GM19452 (cell line): Measurements from ENCODE around the gene GRM8.
A peak's percentile ranks its signal among the peaks of the same experiment; 100 is the strongest.
"Not testable (repeated sequence)": the region's sequence is repeated elsewhere in the genome, so short reads cannot be mapped to it uniquely, and the experiment has no call there.

Experiments used
- ATAC-seq: cut with Tn5 transposase; IDR thresholded peaks from one replicate; pipeline ENCODE4 v1.9.1; 2021; ENCODE audit not compliant: unreplicated experiment

The GRM8 gene

DNA sequence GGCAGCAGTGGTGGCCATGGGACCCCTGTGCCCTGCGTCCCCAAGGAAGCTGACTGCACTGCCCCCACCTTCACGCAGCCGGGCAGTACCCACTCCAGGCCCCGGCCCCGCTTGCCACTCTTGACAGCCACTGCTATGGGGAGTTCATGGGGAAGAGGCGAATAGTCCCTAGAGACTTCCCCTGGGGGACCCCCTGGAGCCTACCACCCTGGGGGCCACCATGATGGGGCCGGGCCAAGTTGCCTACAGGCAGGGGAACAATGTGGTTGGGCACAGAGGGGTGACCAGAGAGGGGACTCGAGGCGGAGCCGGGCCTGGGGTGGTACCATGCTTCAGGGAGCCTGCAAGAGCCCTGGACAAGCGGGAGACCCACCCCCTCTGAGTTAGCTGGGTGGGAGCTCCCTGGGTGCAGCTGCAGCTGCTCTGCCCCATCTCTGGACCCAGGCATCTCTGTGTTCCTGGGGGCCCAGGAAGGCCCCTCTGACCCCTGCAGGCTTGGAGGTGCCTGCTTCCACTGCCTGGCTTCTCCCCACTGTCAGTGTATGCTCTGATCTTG, 567.6 kb downstream of the GRM8 start:
- ATAC-seq, result no peak

DNA sequence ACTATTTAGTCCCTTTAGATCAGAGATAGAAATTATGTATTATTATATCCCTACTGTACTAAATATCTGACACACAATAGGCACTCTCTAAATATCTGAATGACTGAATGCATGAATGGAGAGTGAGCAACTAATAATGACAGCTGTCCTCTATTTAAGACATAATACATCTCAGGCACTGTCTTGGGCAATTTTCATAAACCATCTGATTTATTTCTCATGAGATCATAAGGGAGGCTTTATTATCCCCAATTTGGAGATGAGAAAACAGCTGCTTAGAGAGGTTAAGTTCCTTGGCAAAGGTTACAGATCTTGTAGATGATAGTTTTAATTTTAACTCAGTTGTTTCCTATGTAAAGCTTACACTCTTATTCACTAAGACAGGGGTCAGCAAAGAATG, 570.6 kb downstream of the GRM8 start:
- no peak for ATAC-seq

DNA sequence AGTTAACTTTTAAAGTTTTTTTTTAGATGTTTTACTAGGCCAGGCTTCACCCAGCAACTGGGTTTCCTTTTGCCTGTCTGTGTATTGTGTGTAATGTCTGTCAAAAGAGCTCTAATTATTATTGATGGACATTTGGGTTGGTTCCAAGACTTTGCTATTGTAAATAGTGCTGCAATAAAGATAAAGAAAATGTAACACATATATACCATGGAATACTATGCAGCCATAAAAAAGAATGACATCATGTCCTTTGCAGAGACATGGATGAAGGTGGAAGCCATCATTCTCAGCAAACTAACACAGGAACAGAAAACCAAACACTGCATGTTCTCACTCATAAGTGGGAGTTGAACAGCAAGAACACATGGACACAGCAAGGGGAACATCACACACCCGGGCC, 584.0 kb downstream of the GRM8 start:
- ATAC-seq, result not testable (repeated sequence)

DNA sequence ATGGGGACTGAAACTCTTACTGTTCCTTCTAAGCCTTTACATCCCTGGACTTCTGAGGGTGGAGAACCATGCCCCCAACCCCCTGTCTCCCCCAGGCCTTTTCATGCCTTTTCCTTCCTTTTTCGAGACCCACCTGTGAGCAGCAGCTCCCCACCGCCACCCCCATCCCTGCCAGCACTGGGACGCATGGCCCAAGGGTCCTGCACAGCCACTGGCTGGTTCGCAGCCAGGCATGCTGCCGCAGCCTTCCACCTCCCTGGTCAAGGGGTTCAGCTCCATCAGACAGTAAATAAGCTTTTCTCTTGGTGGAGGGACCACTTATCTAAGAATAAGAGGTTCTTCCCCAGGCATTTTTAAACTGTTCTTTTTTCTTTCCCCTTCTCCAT, 584.4 kb downstream of the GRM8 start:
- ATAC-seq, result no peak

DNA sequence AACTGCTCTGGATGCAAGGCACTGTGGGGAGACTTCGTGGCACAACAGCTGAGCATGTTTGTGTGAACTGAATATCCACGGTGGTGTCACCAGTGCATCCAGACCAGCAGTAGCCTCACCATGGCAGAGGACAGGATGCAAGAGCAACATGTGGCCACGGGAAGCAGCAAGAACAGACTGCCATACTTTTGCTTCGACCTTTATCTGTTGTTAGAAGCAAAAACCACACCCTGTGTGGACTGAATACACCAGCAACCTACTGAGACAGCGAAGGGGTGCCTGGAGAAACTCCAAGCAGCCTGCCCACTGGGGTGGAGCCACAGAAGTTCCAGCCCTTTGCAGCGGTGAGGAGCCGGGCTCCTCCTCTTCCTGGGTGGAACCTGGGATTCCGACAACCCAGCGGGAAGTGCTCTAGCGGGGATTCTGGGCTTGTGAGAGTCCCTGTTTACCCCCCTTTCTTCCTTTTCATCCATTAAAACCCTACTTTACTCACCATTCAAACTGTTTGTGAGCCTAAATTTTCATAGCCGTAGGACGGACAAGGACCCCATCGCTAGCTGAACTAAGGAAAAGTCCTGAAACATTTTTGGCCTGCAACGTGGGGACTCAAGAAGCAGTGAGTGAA, 584.9 kb downstream of the GRM8 start:
- ATAC-seq, result no peak

DNA sequence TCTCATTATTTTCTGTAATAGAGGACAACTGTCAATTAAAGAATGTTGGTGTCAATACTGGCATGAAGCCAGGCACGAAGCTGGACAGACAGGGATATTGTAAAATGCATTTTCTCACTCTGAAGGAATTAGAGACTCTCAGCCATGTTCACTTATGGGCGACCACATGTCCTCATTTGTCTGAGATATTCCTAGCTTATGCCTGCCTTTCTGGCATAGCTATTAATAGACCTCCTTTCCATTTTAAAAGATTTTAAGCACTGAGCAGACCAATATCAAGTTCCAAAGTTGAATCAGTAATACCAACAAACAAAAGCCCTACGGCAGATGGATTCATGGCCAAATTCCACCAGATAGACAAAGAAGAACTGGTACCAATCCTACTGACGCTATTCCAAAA, 589.9 kb downstream of the GRM8 start:
- no peak for ATAC-seq

DNA sequence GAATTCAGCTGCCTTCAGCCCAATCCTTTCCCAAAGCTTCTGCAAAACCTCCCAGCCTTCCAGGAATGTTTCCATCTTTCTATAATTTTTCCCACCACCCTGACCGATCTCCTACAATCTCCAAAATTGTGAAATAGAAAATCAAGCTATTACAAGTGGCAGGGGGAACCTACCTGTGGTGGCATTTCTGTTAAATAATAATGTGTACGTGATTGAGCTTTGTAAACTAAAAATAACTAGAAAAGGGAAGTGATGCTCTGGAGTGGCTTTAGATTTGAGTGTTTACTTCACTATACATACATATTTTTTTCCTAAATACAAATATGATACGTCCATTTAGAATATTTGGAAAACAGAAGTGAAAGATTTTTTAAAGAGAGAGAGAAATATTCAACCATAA, 593.6 kb downstream of the GRM8 start:
- peak; percentile 80 for ATAC-seq

DNA sequence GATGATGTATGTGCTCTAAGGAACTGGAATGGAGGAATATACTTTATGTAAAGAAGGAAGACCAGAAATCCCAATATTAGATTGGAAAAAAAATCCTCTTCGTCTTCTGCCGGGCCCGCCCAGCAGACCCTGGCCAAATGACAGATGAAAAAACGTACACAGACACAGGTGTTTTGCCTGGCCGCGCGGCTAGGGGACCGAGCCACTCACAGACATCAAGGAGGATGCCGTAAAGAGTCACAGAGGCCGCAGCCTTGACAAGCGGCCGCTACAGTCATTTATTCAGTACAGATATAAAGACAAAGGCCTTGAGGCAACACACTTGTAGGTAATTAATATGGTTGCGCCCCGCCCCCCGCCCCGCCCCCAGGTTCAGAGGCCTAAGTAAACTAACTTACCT, 594.1 kb downstream of the GRM8 start:
- peak; percentile 13 for ATAC-seq

DNA sequence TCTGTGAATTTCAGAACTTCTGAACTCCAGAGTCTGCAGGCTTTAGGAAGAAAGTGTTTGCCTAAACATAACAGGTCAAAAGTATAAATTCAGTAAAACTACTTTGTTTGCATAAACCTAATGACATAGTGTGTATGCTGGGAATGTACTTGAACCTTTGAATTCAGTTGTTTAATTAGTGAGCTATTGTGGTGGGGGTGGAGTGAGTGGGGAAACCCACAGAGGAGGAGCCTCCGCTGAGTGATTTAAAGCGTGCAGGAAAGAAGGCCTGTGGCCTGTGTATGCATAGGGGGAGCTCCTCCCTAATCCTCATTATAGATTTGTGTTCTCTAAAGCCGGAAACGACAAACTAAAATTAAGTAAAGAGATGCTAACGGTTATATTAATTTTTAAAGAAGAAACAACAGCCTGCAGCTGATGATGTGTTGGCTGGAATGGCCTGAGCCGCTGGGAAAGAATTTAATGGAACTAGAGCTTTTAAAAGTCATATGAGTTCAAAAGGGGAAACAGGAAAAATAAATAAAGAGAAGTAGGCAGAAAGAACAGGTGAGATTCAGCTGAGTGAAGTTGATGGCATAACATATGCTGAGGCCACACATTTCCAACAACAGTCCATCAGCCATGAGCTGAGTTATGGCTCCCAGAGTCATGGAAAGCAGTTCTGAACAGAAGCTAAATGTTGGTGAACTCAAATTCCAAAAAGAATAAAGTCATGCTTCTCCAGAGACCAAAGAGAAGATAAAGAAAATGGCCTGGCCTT, 595.0 kb downstream of the GRM8 start:
- peak; percentile 85 for ATAC-seq

DNA sequence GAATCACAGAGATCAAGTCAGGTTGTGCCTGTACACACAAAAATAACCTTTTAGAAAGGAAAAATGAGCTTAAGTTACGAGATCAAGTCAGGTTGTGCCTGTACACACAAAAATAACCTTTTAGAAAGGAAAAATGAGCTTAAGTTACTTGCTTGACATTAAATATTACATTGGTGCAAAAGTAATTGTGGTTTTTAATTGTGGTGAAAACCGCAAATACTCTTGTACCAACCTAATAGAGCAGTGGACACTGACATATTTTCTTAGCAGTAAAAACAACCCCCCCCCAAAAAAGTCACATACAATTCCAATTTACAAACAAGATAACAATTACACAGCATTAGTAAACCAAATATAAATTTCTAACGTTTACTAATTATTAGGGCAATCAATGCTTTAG, 595.6 kb downstream of the GRM8 start:
- ATAC-seq, result no peak

DNA sequence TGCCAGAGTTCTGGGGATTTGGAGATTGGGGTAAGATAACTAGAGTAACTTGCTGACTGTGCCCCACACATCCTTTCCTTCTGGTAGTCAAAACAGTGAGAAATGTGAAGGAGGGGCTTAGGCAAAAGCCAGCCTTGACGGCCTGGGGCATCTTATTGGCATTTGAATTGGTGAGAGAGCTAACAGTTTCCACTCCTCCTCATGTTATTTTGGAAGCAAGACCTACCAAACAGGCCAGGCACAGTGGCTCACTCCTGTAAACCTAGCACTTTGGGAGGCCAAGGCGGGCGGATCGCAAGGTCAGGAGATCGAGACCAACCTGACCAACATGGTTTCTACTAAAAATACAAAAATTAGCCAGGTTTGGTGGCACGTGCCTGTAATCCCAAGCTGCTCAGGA, 596.6 kb downstream of the GRM8 start:
- ATAC-seq, result no peak

DNA sequence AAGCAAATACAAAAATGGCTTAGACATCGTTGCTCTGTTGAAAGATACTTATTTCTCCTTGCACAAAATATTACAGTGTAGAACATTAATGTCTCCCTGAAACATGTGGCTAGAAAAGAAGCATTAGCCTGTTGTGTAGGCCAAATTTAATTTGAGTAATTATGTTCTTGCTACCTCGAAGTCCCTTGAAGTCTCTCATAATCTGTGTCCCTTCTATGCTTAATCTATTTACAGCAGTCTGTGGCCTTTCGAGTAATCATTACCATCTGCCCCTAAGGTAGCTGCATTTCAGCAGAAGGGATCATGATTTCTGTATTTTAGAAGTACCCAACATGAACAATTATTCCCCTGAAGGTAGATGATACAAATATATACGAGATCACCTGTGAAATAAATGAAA, 615.2 kb downstream of the GRM8 start:
- no peak for ATAC-seq

DNA sequence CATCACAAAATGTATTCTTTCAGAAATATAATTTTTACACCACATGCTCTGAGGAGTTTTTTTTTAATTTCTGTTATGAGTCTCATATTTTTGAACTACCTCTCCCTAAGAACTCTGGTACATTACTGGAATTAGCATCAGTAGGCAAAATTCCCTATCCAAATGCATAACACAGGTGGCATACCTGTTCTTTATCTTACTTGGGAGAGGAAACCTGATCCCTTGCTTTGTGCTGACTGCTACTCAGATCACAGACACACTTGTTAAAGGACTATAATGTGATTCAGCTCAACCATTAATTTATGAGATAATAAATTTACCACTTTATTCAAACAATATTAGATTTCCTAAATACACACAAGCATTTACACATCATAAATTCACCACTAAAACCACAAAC, 617.2 kb downstream of the GRM8 start:
- no peak for ATAC-seq

DNA sequence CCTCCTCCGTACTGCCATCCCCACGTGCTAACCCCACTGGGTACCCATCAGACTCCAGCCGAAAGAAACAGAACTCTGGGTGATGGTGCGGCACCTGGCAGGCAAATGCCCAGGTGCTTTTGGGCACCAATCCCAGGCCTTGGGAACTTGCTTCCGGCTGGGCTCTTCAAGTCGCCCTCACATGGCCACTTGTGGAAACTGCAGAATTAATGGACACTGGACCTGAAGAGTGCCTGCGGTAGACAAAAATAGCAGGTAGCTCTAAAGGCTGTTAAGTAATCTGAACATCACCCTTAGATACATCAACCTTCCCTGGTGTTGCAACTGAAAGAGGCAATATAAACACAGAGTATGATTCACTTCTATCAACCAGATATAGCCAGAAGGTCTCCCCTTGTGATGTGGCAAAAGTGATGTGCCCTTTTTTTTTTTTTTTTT, 644.4 kb downstream of the GRM8 start:
- no peak for ATAC-seq

DNA sequence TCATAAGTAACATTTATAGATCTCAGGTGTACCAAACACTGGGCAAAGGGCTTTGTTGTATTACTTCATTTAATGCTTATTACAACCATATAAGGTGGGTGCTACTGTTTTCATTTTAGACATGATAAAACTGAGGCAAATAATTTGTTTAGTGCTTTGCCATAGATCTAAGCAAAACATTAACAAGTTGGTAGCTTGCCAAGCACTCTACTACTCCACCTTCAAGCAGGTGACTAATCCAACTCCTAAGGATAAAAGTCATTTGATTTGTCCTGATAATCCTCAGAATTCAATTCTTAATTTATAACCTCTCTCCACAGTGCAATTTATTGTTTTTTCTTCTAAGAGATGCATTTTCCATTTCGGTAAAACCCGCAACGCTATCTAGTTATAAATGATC, 646.4 kb downstream of the GRM8 start:
- ATAC-seq, result no peak

DNA sequence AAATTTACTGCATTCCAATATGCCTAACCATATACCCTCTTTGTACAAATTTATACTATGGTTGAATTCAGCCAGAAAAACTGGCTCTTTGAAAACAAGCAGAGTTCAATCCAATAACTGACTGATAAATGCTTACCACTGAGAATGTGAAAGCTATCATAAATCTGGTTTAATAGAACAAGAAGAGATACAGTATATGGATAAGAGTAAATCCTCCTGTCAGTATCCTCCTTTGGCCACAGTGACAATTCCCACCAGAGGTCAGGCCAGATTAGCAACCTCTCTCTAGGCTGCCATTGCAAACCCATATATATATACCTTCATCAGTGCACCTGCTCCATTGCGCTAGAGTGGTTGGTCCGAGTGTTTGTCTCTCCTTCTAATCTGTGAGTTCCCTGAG, 647.2 kb downstream of the GRM8 start:
- ATAC-seq, result no peak

DNA sequence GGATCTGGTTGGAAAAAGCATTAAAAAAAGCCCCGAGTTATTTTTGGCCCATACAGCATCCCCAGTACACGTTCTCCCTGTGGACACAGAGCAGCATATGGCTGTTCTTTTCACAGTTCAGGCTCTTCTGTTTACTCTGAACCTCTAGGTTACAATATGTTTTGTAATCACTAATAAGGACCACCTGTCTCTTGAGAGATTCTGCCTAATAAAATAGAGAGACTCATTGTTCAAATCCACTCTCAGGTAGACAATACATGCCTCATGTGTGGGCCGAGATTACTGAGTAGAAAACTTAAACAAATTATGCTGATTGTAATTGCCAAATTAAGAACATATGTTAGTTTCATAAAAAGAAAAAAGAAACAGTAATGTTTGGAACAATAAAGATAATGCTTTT, 647.7 kb downstream of the GRM8 start:
- no peak for ATAC-seq

DNA sequence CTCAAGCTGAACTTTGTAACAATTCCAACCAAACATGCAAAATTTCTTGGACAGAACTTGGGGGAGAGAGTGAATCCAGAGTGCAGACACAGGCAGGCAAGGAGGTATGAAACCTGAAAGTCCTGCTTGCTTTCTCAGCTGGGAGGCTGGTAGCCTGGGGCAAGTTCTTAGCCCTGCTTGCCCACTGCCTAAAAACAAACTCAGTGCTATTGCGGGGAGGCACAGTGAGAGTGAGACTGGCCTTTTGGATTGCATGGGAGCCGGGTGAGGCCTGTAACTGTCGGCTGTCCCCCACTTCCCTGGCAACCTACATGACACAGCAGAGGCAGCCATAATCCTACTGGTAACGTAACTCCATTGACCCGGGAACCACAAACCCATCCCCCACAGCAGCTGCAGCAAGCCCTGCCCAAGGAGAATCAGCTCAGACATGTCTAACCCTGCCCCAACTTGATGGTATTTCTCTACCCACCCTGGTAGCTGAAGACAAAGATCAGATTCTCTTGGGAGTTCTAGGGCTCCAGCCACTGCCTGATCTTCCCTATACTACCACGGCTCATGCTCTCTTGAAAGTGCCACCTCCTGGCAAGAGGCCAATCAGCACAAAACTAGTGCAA, 663.6 kb downstream of the GRM8 start:
- no peak for ATAC-seq

DNA sequence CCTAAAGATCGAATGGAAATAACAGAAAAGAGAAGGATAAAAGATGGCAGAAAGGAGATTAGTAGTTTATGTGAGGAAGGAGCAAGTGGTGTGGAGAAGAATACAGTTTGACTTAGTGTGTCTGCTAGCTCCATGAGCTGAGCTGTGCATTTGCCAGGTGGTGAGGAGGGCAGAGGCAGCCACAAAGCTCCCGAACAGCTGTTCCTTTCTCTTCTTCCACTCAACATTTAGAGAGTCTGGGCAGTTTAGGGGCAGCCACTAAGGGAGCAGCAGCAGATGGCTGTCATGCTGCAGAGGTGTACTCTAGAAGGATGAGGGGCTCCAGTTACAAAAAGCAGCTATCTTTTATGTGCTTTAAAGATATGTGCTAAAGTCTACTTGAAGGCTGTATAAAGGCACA, 674.4 kb downstream of the GRM8 start:
- ATAC-seq, result no peak

DNA sequence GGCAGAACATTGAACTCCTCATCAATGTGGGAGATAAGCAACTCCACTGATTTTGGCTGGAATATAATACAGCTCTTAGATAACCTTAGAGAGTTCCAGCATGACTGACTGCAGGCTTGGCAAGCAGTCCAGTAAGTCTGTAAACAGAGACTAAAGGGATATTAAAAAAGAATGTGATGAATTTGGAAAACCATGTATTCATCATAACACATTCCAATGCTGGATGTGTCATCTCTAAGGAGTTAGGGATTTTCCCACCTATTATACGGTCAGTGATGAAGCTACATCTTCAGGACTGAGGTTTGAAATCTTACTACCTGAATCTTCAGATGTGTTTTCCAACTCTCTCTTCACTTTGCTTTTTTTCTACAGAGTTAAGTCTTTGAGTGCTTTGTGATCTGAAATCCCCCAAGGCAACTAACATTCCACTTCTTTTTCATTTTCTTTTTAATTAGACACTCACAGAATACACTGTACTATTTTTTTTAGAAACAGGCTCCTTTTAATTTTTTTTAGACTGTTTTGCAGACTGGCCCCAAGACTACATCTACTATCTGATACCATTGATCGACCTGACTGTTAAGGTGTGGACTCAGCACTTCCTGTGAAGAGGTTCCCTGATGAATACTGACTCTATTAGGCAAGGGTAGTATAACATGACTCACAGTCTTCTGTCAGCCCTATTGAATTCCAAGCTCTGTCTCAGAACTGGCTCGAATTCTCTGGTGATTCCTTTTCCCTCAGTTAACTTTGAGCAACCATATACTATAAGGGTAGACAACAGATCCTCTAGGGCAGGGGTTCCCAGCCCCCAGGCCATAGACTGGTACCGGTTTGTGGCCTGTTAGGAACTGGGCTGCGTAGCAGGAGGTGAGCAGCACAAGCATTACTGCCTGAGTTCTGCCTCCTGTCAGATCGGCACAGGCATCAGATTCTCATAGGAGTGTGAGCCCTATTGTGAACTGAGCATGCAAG, 678.2 kb downstream of the GRM8 start:
- no peak for ATAC-seq

DNA sequence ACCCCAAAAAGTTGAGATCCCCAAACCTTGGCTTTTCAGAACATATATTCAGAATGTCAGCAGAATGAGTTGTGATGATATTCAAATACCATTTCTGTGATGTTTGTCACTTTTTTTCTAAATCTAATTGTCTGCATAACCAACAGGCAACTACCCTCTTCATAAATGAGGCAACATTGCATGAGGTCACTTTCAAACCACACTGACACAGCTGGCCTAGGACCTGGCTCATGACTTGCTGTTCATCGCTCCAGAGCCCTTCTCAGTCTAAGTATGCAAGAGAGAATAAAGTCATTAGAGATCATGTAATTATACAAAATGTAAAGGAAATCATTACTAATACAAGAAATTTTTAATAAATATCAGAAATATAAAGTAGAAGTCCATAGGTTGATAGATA, 681.9 kb downstream of the GRM8 start:
- no peak for ATAC-seq
